Measurements from ENCODE around the gene GPR151.
"Not testable (repeated sequence)": the region's sequence is repeated elsewhere in the genome, so short reads cannot be mapped to it uniquely, and the experiment has no call there.

GPR151 gene

DNA sequence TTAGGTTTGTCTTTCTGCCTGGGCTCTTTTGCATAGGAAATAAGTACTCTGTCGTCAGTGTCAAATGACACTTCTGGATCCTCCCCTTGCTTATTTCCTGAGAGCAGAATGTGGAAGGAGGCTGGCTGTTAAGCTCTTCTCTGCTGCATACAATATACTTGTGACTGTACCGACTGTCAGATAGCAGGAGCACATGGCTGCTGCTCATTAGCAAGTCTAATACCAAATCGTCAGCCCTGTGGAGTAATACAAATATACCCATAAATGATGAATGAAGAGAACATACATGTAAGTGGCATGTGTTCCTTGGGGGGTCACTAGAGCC, at the start of gene GPR151:
GPR151 (minus strand) TSS at position 40 of the 325 bp plus-strand sequence. CDS start 77 bp downstream, outside the sequence.
- FAIRE-seq (no peak), DNase-seq (ENCODE audit: insufficient read length, low spot score) (no peak)

DNA sequence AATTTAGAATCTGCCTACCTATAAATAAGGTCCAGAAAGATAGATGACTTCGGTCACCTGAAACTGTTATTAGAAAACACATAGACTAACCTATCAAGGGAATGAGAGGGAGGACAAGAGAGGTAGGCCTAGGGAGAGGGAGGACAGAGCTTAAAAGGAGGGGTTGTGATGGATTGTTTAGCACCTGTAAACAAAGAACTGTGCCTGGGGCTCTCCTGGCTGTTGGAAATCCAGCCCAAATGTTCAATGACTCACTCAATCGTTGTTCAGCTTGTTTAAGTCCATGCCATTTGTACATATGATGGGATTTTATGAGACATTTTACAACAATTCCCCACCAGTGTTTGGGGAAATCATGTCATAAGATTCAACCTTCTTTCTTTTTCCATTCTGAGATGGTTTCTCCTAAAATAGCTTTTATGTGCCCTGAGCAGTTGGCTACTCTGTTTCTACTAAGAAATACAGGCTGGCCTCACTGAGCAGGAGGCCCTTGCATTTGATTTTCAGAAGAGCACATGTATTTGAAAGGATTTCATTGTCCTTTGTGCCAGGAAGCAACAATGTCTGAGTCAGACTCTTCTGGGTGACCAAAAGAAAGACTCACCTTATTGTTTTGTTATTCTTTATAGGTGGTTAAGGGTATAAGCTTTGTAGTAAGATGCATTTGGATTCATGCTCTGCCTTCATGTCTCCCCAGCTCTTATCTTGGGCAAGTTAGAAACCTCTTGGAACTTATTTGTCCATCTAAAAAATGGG, 48.2 kb upstream of the GPR151 start:
- DNase-seq (ENCODE audit: insufficient read length, low spot score) (no peak), FAIRE-seq (no peak)
- TF ChIP-seq, protein P1, sequence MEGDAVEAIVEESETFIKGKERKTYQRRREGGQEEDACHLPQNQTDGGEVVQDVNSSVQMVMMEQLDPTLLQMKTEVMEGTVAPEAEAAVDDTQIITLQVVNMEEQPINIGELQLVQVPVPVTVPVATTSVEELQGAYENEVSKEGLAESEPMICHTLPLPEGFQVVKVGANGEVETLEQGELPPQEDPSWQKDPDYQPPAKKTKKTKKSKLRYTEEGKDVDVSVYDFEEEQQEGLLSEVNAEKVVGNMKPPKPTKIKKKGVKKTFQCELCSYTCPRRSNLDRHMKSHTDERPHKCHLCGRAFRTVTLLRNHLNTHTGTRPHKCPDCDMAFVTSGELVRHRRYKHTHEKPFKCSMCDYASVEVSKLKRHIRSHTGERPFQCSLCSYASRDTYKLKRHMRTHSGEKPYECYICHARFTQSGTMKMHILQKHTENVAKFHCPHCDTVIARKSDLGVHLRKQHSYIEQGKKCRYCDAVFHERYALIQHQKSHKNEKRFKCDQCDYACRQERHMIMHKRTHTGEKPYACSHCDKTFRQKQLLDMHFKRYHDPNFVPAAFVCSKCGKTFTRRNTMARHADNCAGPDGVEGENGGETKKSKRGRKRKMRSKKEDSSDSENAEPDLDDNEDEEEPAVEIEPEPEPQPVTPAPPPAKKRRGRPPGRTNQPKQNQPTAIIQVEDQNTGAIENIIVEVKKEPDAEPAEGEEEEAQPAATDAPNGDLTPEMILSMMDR (IDR thresholded peaks at IDR 0.05; ENCODE audit: insufficient read depth, missing control alignments): no peak

More for the DNA sequence above, at the start of gene GPR151:
- TF ChIP-seq, protein P1 (IDR thresholded peaks at IDR 0.05; ENCODE audit: insufficient read depth, missing control alignments): no peak

DNA sequence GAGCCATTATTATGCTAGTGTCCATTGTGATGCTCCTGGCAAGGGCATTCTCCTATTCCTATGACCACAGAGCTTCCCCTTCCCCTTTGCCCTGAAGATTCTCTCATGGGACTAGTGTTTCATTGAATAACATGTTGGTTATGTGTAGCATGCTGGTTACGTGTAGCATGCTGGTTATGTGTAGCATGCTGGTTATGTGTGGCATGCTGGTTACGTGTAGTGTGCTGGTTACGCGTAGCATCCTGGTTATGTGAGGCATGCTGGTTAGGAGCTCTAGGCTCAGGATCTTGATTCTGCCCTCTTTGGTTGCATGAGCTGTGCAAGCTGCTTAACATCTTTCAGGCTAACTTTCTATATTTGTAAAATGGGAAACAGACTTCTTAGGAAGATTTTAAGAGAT, 46.5 kb upstream of the GPR151 start:
- FAIRE-seq (no peak), DNase-seq (ENCODE audit: insufficient read length, low spot score) (no peak)
- TF ChIP-seq, protein P1 (IDR thresholded peaks at IDR 0.05; ENCODE audit: insufficient read depth, missing control alignments): no peak

DNA sequence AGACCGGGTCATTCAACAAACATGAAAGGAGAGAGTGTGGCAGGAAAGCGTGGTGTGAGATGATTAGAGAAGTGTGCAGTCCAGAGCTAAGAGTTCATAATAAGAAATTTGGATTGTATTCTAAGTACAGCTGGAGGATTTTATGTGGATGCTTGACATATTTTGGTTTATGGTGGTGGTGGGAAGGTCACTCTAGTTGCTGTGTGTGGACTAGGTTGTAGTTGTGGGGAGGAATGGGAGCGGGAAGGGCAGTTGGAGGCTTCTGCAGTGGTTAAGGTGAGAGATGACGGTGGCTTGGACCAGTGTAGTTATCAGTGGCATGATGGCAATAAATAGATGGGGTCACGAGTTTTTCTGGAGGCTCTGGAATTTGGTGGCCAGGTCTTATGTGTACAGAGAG, 45.7 kb upstream of the GPR151 start:
- FAIRE-seq (no peak), DNase-seq (ENCODE audit: insufficient read length, low spot score) (no peak)
- TF ChIP-seq, protein P1 (IDR thresholded peaks at IDR 0.05; ENCODE audit: insufficient read depth, missing control alignments): no peak

DNA sequence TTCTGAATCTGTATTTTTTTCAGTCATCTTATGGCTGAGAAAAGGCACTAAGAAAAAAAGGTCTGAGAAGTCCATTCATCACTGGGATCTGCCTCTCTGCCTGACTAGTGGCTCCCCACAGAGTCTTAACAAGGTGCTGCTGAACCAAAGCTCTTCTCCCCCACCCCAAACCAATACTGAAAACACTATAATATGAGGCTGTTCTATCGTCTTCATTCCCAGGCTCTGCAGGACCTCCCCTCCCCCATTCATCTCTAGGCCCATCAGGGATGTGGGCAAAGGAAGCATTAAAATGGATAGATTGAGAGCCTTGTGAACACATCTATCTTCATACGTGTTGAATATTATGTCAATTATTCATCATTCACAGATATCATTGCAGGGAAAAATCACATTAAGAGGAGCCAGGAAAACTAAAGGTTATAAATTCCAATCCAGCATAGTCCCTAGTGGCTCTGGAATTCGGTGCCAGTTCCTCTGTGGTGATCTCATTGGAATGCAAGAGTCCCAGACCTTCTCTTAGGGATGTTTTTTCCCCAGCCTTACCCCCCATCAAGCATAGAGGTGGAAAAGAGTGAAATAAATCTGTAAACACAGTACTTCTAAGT, 44.3 kb upstream of the GPR151 start:
- TF ChIP-seq, protein P1 (IDR thresholded peaks at IDR 0.05; ENCODE audit: insufficient read depth, missing control alignments): no peak
- FAIRE-seq (no peak), DNase-seq (ENCODE audit: insufficient read length, low spot score) (no peak)

DNA sequence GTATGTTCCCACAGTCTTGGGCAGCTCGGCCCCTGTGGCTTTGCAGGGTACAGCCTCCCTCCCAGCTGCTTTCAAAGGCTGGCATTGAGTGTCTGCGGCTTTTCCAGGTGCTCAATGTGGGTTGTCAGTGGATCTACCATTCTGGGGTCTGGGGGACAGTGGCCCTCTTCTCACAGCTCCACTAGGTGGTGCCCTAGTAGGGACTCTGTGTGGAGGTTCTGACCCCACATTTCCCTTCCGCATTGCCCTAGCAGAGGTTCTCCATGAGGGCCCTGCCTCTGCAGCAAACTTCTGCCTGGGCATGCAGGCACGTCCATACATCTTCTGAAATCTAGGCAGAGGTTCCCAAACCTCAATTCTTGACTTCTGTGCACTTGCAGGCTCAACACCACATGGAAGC, 40.9 kb upstream of the GPR151 start:
- FAIRE-seq; DNase-seq (ENCODE audit: insufficient read length, low spot score): not testable (repeated sequence)

DNA sequence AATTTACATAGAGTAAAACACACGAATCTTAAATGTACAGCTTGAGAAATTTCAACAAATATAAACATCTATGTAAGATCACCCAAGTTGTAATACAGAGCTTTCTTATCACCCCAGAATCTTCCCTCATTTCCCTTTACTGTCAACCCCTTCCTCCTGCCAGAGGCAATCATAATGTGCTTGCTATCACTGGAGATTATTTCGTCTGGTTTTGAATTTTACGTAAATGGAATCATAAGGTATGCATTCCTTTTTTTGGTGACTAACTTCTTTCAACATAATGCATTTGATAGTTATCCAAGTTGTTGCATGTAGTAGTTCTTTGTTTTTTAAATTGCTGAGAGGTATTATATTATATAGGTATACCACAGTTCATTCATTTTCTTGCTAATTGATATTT, 37.5 kb upstream of the GPR151 start:
- TF ChIP-seq, protein P1 (IDR thresholded peaks at IDR 0.05; ENCODE audit: insufficient read depth, missing control alignments): no peak
- FAIRE-seq: no peak
- no peak for DNase-seq (ENCODE audit: insufficient read length, low spot score)

Measured in D721Med (cell line).